ENCODE data around the gene TM9SF4.

GRCh38 chr20:32070690-32071213 is 38.8 kb upstream of the TM9SF4 start:
- TF ChIP-seq CTCF (tag by site-specific recombination; IDR thresholded peaks at IDR 0.05) (no peak), ZNF24 (tag by site-specific recombination; IDR thresholded peaks at IDR 0.05) (no peak), ZNF777 (tag by site-specific recombination; IDR thresholded peaks at IDR 0.05; ENCODE audit: borderline replicate concordance) (no peak), ZFP41 (tag by site-specific recombination; IDR thresholded peaks at IDR 0.05; ENCODE audit: borderline replicate concordance) (no peak)
